IMR-90 (cell line): ENCODE data around the gene GLP2R. TPM values are rescaled to one million over a fixed set of nuclear protein-coding genes. Genes with fewer than 3 reads are reported as not detected.

Experiments
- ATAC-seq: fragments of 200-7000 bp; cut with Tn5 transposase; 2 replicates; pipeline ENCODE4 v1.9.1; 2020; ENCODE audit warnings: low read depth, mild to moderate bottlenecking, moderate library complexity
- BruUV-seq: library from RNA; stranded (reverse); fragments of 400-500 nt; replicated peaks from 2 replicates; lab custom pipeline; 2021; lab: Mats Ljungman, UMichigan
- CTCF ChIA-PET: fragments of 300-600 bp; formaldehyde crosslinking; extraction: SDS; loops from one replicate; lab custom pipeline; 2021; ENCODE audit warnings: antibody characterized with exemption; lab: Yijun Ruan, JAX
- POLR2A ChIA-PET: fragments of 300-600 bp; sonication (Branson Sonifier 250); formaldehyde crosslinking; loops from one replicate; lab custom pipeline; 2022; ENCODE audit warnings: antibody characterized with exemption; ENCODE audit not compliant: unreplicated experiment; lab: Charles Lee
- DNase-seq: peaks from one replicate; pipeline ENCODE4 v3.0.0; 2013
- H2AFZ ChIP-seq: replicated peaks from 2 replicates; pipeline ENCODE3; 2013; ENCODE audit warnings: low read length, mild to moderate bottlenecking; ENCODE audit not compliant: poor library complexity
- H2AK5ac ChIP-seq: 2 replicates; pipeline ENCODE4 v1.6.1; 2013; ENCODE audit warnings: low read depth, low read length, inconsistent platforms
- H2AK9ac ChIP-seq: replicated peaks from 2 replicates; pipeline ENCODE3; 2013; ENCODE audit warnings: mild to moderate bottlenecking, low read depth, low read length, moderate library complexity; ENCODE audit not compliant: poor library complexity
- H2BK120ac ChIP-seq: 2 replicates; pipeline ENCODE4 v1.6.1; 2013; ENCODE audit warnings: low read depth, low read length, inconsistent platforms
- H2BK15ac ChIP-seq: 3 replicates; pipeline ENCODE4 v1.6.1; 2013; ENCODE audit warnings: low read depth, low read length, inconsistent platforms
- H2BK20ac ChIP-seq: 2 replicates; pipeline ENCODE4 v1.6.1; 2013; ENCODE audit warnings: low read depth, mild to moderate bottlenecking, inconsistent platforms, low read length, moderate library complexity
- H2BK5ac ChIP-seq: 2 replicates; pipeline ENCODE4 v1.6.1; 2013; ENCODE audit warnings: mild to moderate bottlenecking, low read depth, low read length, inconsistent platforms; ENCODE audit not compliant: poor library complexity, severe bottlenecking
- H3K14ac ChIP-seq: replicated peaks from 2 replicates; pipeline ENCODE4 v1.6.1; 2013; ENCODE audit warnings: low read depth, low read length, inconsistent platforms
- H3K18ac ChIP-seq: 2 replicates; pipeline ENCODE4 v1.6.1; 2013; ENCODE audit warnings: low read depth, low read length, control low read depth
- H3K23ac ChIP-seq: 2 replicates; pipeline ENCODE4 v1.6.1; 2013; ENCODE audit warnings: low read depth, low read length, inconsistent platforms
- H3K27ac ChIP-seq: 2 replicates; pipeline ENCODE4 v1.5.1; 2013; ENCODE audit warnings: mild to moderate bottlenecking, control low read depth, low read length; ENCODE audit not compliant: insufficient read depth
- H3K27me3 ChIP-seq: 2 replicates; pipeline ENCODE4 v1.6.1; 2013; ENCODE audit warnings: low read length; ENCODE audit not compliant: control insufficient read depth, insufficient read depth
- H3K36me3 ChIP-seq: 2 replicates; pipeline ENCODE4 v1.6.1; 2013; ENCODE audit warnings: low read length, mixed read lengths; ENCODE audit not compliant: control insufficient read depth, insufficient read depth
- H3K4ac ChIP-seq: 2 replicates; pipeline ENCODE4 v1.6.1; 2013; ENCODE audit warnings: low read depth, low read length, inconsistent platforms
- H3K4me1 ChIP-seq: 2 replicates; pipeline ENCODE4 v1.6.1; 2013; ENCODE audit warnings: low read length, mixed read lengths; ENCODE audit not compliant: control insufficient read depth, insufficient read depth
- H3K4me2 ChIP-seq: 2 replicates; pipeline ENCODE4 v1.6.1; 2013; ENCODE audit warnings: low read depth, mild to moderate bottlenecking, control low read depth, low read length, moderate library complexity
- H3K4me3 ChIP-seq: 2 replicates; pipeline ENCODE4 v1.5.1; 2013; ENCODE audit warnings: low read depth, mild to moderate bottlenecking, control low read depth, low read length, moderate library complexity; ENCODE audit not compliant: insufficient read depth
- H3K56ac ChIP-seq: 2 replicates; pipeline ENCODE4 v1.6.1; 2013; ENCODE audit warnings: low read length, inconsistent platforms; ENCODE audit not compliant: insufficient read depth; ENCODE audit errors: extremely low read depth
- H3K79me1 ChIP-seq, 2 experiments: 2 replicates each; pipeline ENCODE4 v1.6.1; 2013; ENCODE audit warnings: low read length in 2 of 2, inconsistent platforms in 1 of 2, low read depth in 1 of 2
- H3K9ac ChIP-seq: 2 replicates; pipeline ENCODE4 v1.6.1; 2013; ENCODE audit warnings: low read depth, low read length, control low read depth
- H3K9me1 ChIP-seq: 2 replicates; pipeline ENCODE4 v1.6.1; 2013; ENCODE audit warnings: low read length, inconsistent platforms; ENCODE audit not compliant: insufficient read depth
- H3K9me3 ChIP-seq: 2 replicates; pipeline ENCODE4 v1.6.1; 2013; ENCODE audit warnings: low read length; ENCODE audit not compliant: control insufficient read depth, insufficient read depth
- H4K20me1 ChIP-seq: 2 replicates; pipeline ENCODE4 v1.6.1; 2013; ENCODE audit warnings: low read length, inconsistent platforms; ENCODE audit not compliant: insufficient read depth
- H4K5ac ChIP-seq: 2 replicates; pipeline ENCODE4 v1.6.1; 2013; ENCODE audit warnings: mild to moderate bottlenecking, low read depth, low read length, control low read depth
- H4K8ac ChIP-seq, 2 experiments: 2 replicates each; pipeline ENCODE4 v1.6.1; 2013; ENCODE audit warnings: low read depth in 2 of 2, low read length in 2 of 2, control low read depth in 1 of 2, inconsistent platforms in 1 of 2
- H4K91ac ChIP-seq: 2 replicates; pipeline ENCODE4 v1.6.1; 2013; ENCODE audit warnings: low read depth, low read length, inconsistent platforms; ENCODE audit not compliant: insufficient read depth
- BHLHE40 ChIP-seq: fragments of 150-350 bp; IDR thresholded peaks from 2 replicates; pipeline ENCODE4 v1.6.1; 2016; ENCODE audit warnings: mild to moderate bottlenecking, low read depth, low read length
- CEBPB ChIP-seq: IDR thresholded peaks from 2 replicates; pipeline ENCODE4 v1.6.1; 2012; ENCODE audit warnings: low read depth, low read length, improper control_type of control experiment
- CHD1 ChIP-seq: IDR thresholded peaks from 2 replicates; pipeline ENCODE4 v1.6.1; 2012; ENCODE audit warnings: low read depth, low read length, improper control_type of control experiment
- FOS ChIP-seq: fragments of 150-350 bp; IDR thresholded peaks from 2 replicates; pipeline ENCODE4 v1.6.1; 2016; ENCODE audit warnings: low read depth, low read length
- MAFK ChIP-seq: IDR thresholded peaks from 2 replicates; pipeline ENCODE4 v1.6.1; 2012; ENCODE audit warnings: low read depth, low read length, improper control_type of control experiment
- MAZ ChIP-seq: IDR thresholded peaks from 2 replicates; pipeline ENCODE4 v1.6.1; 2012; ENCODE audit warnings: low read depth, mild to moderate bottlenecking, low read length, improper control_type of control experiment, moderate library complexity, borderline replicate concordance
- MXI1 ChIP-seq: IDR thresholded peaks from 2 replicates; pipeline ENCODE4 v1.6.1; 2012; ENCODE audit warnings: low read depth, mild to moderate bottlenecking, low read length, moderate library complexity, borderline replicate concordance
- NFE2L2 ChIP-seq: fragments of 150-350 bp; IDR thresholded peaks from 2 replicates; pipeline ENCODE4 v1.6.1; 2016; ENCODE audit warnings: low read depth, mild to moderate bottlenecking, low read length
- POLR2A ChIP-seq: IDR thresholded peaks from 2 replicates; pipeline ENCODE4 v1.6.1; 2012; ENCODE audit warnings: mild to moderate bottlenecking, low read depth, low read length
- RAD21 ChIP-seq: IDR thresholded peaks from 2 replicates; pipeline ENCODE4 v1.6.1; 2012; ENCODE audit warnings: low read length, improper control_type of control experiment
- RCOR1 ChIP-seq: IDR thresholded peaks from 2 replicates; pipeline ENCODE4 v1.6.1; 2012; ENCODE audit warnings: mild to moderate bottlenecking, low read length, improper control_type of control experiment; ENCODE audit not compliant: insufficient replicate concordance
- RFX5 ChIP-seq: IDR thresholded peaks from 2 replicates; pipeline ENCODE4 v1.8.0; 2012; ENCODE audit warnings: low read depth, mild to moderate bottlenecking, low read length, moderate library complexity
- SMC3 ChIP-seq: fragments of 150-350 bp; IDR thresholded peaks from 2 replicates; pipeline ENCODE4 v1.6.1; 2016; ENCODE audit warnings: low read depth, mild to moderate bottlenecking, antibody characterized with exemption, low read length, moderate library complexity
- WGBS, 2 experiments: methylation state at CpG; one replicate each; pipeline versions ENCODE4 v1.1.5 to v1.1.7; 2013; ENCODE audit warnings: missing lambda C conversion rate in 2 of 2; ENCODE audit not compliant: insufficient read length in 1 of 2; ENCODE audit errors: extremely low coverage in 2 of 2; 5-methylcytosine and 5-hydroxymethylcytosine counted together
- dilution Hi-C: fragments of 300-500 bp; cut with HindIII; formaldehyde crosslinking; loops from one replicate; pipeline ENCODE4 v1.14.3; 2018; ENCODE audit warnings: low sequenced_read_pairs; ENCODE audit not compliant: unreplicated experiment
- in situ Hi-C: fragments of 300-500 bp; cut with MboI; formaldehyde crosslinking; loops from 3 replicates; pipeline ENCODE4 v1.14.3; 2019; ENCODE audit warnings: low sequenced_read_pairs, inconsistent platforms, mixed read lengths
- intact Hi-C: fragments of 100-400 bp; cut with micrococcal nuclease; formaldehyde crosslinking; loops from 2 replicates; pipeline ENCODE4 v1.10.0; 2022
- polyA plus RNA-seq, 3 experiments: library from polyadenylated mRNA; depleted of rRNA; stranded (reverse); fragments of >200 nt; gene quantifications; 2 replicates each; pipeline ENCODE4 v1.2.3, GENCODE V29; 2012; ENCODE audit warnings: low replicate concordance in 1 of 3
- total RNA-seq: library from RNA; depleted of rRNA; stranded (reverse); fragments of >200 nt; gene quantifications from 2 replicates; pipeline ENCODE4 v1.2.3, GENCODE V29; 2012
- TF ChIP-seq, protein P1 (sequence below): conservative IDR thresholded peaks from 2 replicates; pipeline ENCODE4 v1.5.1; 2012; ENCODE audit warnings: mild to moderate bottlenecking, low read depth, low read length, improper control_type of control experiment
- TF ChIP-seq, protein P2 (sequence below): fragments of 150-350 bp; IDR thresholded peaks from 2 replicates; pipeline ENCODE4 v1.6.1; 2017; ENCODE audit warnings: mild to moderate bottlenecking, antibody characterized with exemption, low read length, low read depth
- TF ChIP-seq, protein P3 (sequence below): fragments of 150-350 bp; IDR thresholded peaks from 2 replicates; pipeline ENCODE4 v1.6.1; 2016; ENCODE audit warnings: low read depth, mild to moderate bottlenecking, low read length, moderate library complexity, borderline replicate concordance

Gene GLP2R
- total and polyA plus RNA-seq, 2 of the 4 experiments (the other 2 are of a cell fraction): 0.07 TPM; not detected in 1

DNA sequence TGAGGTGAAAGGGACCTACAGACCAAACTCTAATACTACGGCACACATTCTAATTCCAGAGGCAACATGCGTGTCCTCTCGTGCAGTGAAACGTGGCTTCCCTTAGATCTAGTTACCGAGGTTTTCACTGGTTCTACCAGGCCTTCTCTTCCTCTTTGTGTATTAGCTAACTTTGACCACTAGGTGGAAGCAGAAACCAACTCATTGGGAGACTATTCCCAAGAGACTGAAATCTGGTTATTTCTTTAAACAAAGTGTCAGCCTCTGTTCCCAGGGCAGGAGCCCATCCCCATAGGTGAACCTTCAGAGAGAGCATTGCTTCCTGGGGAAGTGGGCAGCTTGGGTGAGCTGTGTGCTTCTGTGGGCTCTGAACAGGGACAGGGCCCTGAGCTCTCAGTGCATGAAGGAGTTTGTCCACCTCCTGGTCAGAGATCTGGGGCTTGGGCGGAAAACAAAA is 99.0 kb downstream of the GLP2R start:
- H2AFZ ChIP-seq: peak overlapping the region; percentile 70
- H3K36me3 ChIP-seq: peaks cover 3% of the 10 kb centered on the region; the same call in 1 of the 2 replicates
- DNase-seq (peak; percentile 75), ATAC-seq (peak; percentile 82)
- H2AK9ac ChIP-seq: no peak overlapping the region
- dilution Hi-C loops: no loop called here
- no peaks in the 10 kb centered on the region for H3K79me1 ChIP-seq
- TF ChIP-seq SMC3 (peak; percentile 79), FOS (no peak), CEBPB (no peak), NFE2L2 (no peak), RAD21 (peak; percentile 91), RCOR1 (no peak), MXI1 (no peak), MAZ (no peak), POLR2A (no peak), BHLHE40 (peak; percentile 63), CHD1 (no peak), MAFK (no peak), RFX5 (no peak)
- TF ChIP-seq, protein P1, sequence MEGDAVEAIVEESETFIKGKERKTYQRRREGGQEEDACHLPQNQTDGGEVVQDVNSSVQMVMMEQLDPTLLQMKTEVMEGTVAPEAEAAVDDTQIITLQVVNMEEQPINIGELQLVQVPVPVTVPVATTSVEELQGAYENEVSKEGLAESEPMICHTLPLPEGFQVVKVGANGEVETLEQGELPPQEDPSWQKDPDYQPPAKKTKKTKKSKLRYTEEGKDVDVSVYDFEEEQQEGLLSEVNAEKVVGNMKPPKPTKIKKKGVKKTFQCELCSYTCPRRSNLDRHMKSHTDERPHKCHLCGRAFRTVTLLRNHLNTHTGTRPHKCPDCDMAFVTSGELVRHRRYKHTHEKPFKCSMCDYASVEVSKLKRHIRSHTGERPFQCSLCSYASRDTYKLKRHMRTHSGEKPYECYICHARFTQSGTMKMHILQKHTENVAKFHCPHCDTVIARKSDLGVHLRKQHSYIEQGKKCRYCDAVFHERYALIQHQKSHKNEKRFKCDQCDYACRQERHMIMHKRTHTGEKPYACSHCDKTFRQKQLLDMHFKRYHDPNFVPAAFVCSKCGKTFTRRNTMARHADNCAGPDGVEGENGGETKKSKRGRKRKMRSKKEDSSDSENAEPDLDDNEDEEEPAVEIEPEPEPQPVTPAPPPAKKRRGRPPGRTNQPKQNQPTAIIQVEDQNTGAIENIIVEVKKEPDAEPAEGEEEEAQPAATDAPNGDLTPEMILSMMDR: peak; percentile 91
- TF ChIP-seq, protein P2, sequence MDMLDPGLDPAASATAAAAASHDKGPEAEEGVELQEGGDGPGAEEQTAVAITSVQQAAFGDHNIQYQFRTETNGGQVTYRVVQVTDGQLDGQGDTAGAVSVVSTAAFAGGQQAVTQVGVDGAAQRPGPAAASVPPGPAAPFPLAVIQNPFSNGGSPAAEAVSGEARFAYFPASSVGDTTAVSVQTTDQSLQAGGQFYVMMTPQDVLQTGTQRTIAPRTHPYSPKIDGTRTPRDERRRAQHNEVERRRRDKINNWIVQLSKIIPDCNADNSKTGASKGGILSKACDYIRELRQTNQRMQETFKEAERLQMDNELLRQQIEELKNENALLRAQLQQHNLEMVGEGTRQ: no peak
- TF ChIP-seq, protein P3, sequence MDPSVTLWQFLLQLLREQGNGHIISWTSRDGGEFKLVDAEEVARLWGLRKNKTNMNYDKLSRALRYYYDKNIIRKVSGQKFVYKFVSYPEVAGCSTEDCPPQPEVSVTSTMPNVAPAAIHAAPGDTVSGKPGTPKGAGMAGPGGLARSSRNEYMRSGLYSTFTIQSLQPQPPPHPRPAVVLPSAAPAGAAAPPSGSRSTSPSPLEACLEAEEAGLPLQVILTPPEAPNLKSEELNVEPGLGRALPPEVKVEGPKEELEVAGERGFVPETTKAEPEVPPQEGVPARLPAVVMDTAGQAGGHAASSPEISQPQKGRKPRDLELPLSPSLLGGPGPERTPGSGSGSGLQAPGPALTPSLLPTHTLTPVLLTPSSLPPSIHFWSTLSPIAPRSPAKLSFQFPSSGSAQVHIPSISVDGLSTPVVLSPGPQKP: no peak
- 0 out of 2 replicates have a peak overlapping the region, but pooled peaks have one; percentile 18 for H3K4ac ChIP-seq
- H4K8ac ChIP-seq: peak overlapping the region in 1 of 2 experiments; percentile 63; a peak in 2 of 4 replicates
- no peaks in the 10 kb centered on the region for H3K27me3 ChIP-seq
- H3K4me1 ChIP-seq: peaks cover 6% of the 10 kb centered on the region; the same call in 1 of the 2 replicates
- H2BK120ac ChIP-seq: no peak overlapping the region
- H4K5ac ChIP-seq: no peak overlapping the region; the same call in 1 of the 2 replicates
- H2BK15ac ChIP-seq: no peak overlapping the region
- POLR2A ChIA-PET: no interaction called here
- no peak overlapping the region for H3K56ac ChIP-seq
- H2AK5ac ChIP-seq: peak overlapping the region; percentile 47; the same call in 1 of the 2 replicates
- H3K18ac ChIP-seq: no peak overlapping the region
- no peaks in the 10 kb centered on the region for H3K9me1 ChIP-seq
- no peak overlapping the region for H3K4me3 ChIP-seq
- in situ Hi-C loops: loop anchor here (5.0 kb wide), 1 partner anchor 688 kb away; no protein-coding TSS in a partner anchor
- no peak overlapping the region for H3K4me2 ChIP-seq
- intact Hi-C loops: loop anchor here (1.0 to 2.0 kb wide), 6 partner anchors 35 to 694 kb away; no protein-coding TSS in a partner anchor
- H2BK5ac ChIP-seq: no peak overlapping the region
- no peaks in the 10 kb centered on the region for H3K9me3 ChIP-seq
- H3K9ac ChIP-seq: no peak overlapping the region
- WGBS, 2 experiments: no CpG with 5 or more reads among the region's 6 CpGs
- no peaks in the 10 kb centered on the region for H4K20me1 ChIP-seq
- H3K27ac ChIP-seq: no peak overlapping the region
- CTCF ChIA-PET: interaction anchor here (0.6 to 1.3 kb wide), 7 partner anchors 8 to 686 kb away, joined by 3 to 6 read pairs (median 3); no protein-coding TSS in a partner anchor
- no peak overlapping the region for H3K14ac ChIP-seq
- peak overlapping the region; percentile 52; the same call in 1 of the 2 replicates for H2BK20ac ChIP-seq
- no peak overlapping the region for H3K23ac ChIP-seq
- BruUV-seq: no TSS peak
- H4K91ac ChIP-seq: no peak overlapping the region
